Hematopoietic multipotent progenitor cell treated with erythropoietin and hydrocortisone succinate and interleukin-3 and kit ligand, for 6 days (in vitro differentiated cells): Measurements from ENCODE around the gene SSTR5.

Experiments
- DNase-seq: peaks from one replicate; pipeline ENCODE4 v3.0.0-alpha.2; 2015

SSTR5 gene

GRCh38 chr16:1107731-1108130 is 35.2 kb downstream of the SSTR5 start:
- DNase-seq: no peak

- DNase-seq: no peak
Observed at GRCh38 chr16:1108299-1109252, 36.0 kb downstream of the SSTR5 start.

GRCh38 chr16:1109648-1110047 is 37.1 kb downstream of the SSTR5 start:
- no peak for DNase-seq

- no peak for DNase-seq
Observed at GRCh38 chr16:1112506-1113184, 40.1 kb downstream of the SSTR5 start.

- no peak for DNase-seq
Observed at GRCh38 chr16:1113489-1113888, 40.9 kb downstream of the SSTR5 start.

GRCh38 chr16:1113889-1114526 is 41.5 kb downstream of the SSTR5 start:
- DNase-seq: no peak

- no peak for DNase-seq
Observed at GRCh38 chr16:1116693-1117077, 44.1 kb downstream of the SSTR5 start.

GRCh38 chr16:1117176-1117900 is 44.8 kb downstream of the SSTR5 start:
- DNase-seq: no peak

- DNase-seq: no peak
Observed at GRCh38 chr16:1117926-1118325, 45.4 kb downstream of the SSTR5 start.

- no peak for DNase-seq
Observed at GRCh38 chr16:1119129-1119528, 46.6 kb downstream of the SSTR5 start.

GRCh38 chr16:1119766-1120576 is 47.4 kb downstream of the SSTR5 start:
- DNase-seq: no peak

GRCh38 chr16:1120577-1120941 is 48.0 kb downstream of the SSTR5 start:
- DNase-seq: no peak

GRCh38 chr16:1121009-1121408 is 48.5 kb downstream of the SSTR5 start:
- no peak for DNase-seq

GRCh38 chr16:1121601-1122397 is 49.3 kb downstream of the SSTR5 start:
- no peak for DNase-seq

- DNase-seq: no peak
Observed at GRCh38 chr16:1122398-1122765, 49.8 kb downstream of the SSTR5 start.

- DNase-seq: no peak
Observed at GRCh38 chr16:1123525-1124230, 51.1 kb downstream of the SSTR5 start.

GRCh38 chr16:1124291-1124690 is 51.7 kb downstream of the SSTR5 start:
- no peak for DNase-seq

- DNase-seq: no peak
Observed at GRCh38 chr16:1124795-1125194, 52.2 kb downstream of the SSTR5 start.

- no peak for DNase-seq
Observed at GRCh38 chr16:1125471-1125870, 52.9 kb downstream of the SSTR5 start.

GRCh38 chr16:1126044-1126443 is 53.5 kb downstream of the SSTR5 start:
- DNase-seq: no peak

GRCh38 chr16:1126586-1126985 is 54.0 kb downstream of the SSTR5 start:
- DNase-seq: no peak
